Amniotic stem cell (primary cell): ENCODE results near the gene OR1S1.
"Not testable (repeated sequence)": the region's sequence is repeated elsewhere in the genome, so short reads cannot be mapped to it uniquely, and the experiment has no call there.

Experiments
- DNase-seq: peaks from one replicate; lab custom pipeline; 2025; lab: John Stamatoyannopoulos, UW

Gene OR1S1

GRCh38 chr11:58212420-58212819 is at the start of gene OR1S1:
OR1S1 (plus strand) TSS chr11:58212720.
- not testable (repeated sequence) for DNase-seq

GRCh38 chr11:58164389-58164788 is 48.1 kb upstream of the OR1S1 start:
- DNase-seq: no peak

DNA sequence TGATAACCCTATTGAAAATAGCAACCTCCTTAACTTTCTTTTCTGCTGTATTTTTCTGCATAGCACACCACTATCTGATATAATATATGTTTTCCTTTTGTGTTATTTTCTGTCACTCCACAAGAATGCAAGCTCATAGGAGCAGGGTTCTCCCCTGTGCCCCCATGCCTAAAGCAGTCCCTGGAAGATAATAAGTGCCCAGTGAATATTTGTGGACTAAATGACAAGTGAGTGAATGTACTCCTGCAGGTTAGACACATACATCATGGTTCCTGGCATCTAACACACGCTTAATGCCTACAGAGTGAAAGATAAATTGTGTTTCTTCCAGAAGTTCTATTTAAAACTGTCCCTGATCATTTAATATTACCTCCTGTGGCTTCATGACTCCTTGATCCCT is 47.5 kb upstream of the OR1S1 start:
- no peak for DNase-seq

- DNase-seq: no peak
Measured at GRCh38 chr11:58165504-58166106, 46.9 kb upstream of the OR1S1 start.

GRCh38 chr11:58177409-58178054 is 35.0 kb upstream of the OR1S1 start:
- no peak for DNase-seq

DNA sequence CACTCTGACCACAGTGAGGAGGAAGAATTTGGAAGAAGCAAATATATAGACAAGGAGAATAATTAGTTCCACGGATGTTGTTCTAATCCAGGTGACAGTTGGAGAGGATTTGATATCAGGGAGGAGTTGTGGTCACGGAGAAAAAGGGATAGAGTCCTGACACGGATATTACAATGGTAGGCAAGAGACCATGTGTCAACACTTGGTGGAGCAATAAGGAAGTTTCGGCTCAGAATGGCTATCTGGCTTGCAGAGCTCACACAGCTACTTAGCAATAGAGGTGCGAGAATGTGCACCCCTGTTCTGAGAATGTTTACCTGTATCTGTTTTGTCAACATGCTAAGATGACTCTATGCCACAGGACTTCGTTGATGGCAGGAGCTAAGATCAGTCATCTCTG is 34.1 kb upstream of the OR1S1 start:
- DNase-seq: no peak

GRCh38 chr11:58179648-58180047 is 32.9 kb upstream of the OR1S1 start:
- no peak for DNase-seq

DNA sequence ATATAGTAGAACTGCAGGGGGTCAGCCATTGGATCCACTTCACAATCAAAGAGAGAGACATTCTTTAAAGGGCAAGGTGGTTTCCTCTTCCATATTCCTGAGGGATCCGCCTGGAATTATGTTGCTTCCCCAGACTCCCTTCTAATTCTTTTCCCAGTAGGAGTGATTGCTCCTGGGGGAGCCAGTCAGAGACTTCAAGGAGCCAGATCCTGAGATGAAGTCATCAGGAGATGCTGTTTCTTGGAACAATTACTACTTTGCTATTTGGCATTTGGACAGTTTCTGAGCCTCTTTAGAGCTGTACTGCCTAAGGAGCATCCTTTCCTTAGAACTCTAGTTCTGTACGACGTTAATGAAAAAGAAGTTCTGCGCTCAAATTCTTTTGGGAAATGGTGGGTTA is 25.6 kb upstream of the OR1S1 start:
- no peak for DNase-seq

DNA sequence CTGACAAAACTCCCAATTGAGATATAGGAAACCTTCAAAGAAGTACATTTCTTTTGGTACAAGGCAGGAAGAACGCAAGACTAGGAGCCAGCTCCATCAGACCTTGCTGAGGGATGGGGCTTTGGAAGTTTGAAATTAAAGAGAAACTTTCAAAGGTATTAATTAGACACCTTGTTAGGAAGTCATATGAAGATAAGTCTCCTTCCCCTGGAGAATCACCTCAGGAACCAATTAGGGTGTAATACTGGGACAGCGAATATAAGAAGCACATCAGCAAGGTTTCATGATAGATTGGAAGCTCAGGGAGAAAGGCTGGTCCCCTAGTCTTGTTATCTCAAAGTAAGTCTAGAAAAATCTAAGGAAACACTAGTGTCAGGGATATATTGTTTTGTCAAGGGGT is 23.8 kb upstream of the OR1S1 start, which contains the start of gene OR9Q2:
OR9Q2 (plus strand) TSS at position 301 of the 400 bp plus-strand sequence. CDS start 1,421 bp downstream, outside the sequence.
- no peak for DNase-seq

- DNase-seq: no peak
Measured at GRCh38 chr11:58192229-58192628, 20.3 kb upstream of the OR1S1 start.

- DNase-seq: no peak
Measured at GRCh38 chr11:58193391-58193790, 19.1 kb upstream of the OR1S1 start.

- DNase-seq: no peak
Measured at GRCh38 chr11:58195939-58196338, 16.6 kb upstream of the OR1S1 start.

DNA sequence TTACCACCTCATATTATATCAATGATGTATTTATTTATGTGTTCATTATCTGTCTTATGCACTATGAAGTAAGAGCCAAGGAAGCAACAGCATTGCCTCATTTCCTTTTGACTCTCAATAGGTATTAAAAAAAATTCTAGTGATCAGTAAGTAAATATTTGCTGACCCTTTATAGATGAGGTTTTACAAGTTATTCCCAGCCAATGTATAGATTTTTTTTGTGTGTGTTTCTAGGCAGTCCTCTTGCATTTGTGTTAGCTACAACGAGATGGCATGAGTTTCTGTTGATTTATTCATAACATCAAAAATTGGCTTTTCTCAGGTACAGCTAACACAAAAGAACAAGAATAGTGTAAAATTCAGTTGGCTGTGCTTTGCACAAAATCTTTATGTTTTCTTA is 13.2 kb upstream of the OR1S1 start:
- no peak for DNase-seq

DNA sequence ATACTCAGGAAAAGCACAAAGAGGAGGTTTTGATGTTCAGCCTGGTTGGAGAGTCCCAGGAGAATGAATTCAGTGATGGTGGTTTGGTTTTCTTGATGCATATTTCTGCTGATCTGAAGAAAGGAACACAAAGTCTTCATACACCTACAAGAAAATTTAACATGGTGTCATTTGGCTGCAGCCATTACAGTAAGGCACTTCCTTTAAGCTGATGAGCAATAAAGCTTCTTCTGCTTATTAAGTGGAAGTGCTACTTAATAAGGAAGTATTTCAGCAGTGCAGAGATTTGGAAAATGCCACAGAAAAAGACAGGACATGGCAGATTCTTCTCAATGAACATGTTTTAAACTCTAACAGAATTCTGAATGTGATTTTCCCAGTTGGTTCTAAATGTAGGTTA is 8.5 kb upstream of the OR1S1 start, which contains the start of gene OR1S2:
OR1S2 (minus strand) TSS at position 101 of the 400 bp plus-strand sequence; CDS start at position 101, 0 bp downstream.
- DNase-seq: no peak

- DNase-seq: no peak
Measured at GRCh38 chr11:58216476-58216875, 4.0 kb downstream of the OR1S1 start.

GRCh38 chr11:58222721-58223120 is 10.2 kb downstream of the OR1S1 start:
- DNase-seq: no peak

DNA sequence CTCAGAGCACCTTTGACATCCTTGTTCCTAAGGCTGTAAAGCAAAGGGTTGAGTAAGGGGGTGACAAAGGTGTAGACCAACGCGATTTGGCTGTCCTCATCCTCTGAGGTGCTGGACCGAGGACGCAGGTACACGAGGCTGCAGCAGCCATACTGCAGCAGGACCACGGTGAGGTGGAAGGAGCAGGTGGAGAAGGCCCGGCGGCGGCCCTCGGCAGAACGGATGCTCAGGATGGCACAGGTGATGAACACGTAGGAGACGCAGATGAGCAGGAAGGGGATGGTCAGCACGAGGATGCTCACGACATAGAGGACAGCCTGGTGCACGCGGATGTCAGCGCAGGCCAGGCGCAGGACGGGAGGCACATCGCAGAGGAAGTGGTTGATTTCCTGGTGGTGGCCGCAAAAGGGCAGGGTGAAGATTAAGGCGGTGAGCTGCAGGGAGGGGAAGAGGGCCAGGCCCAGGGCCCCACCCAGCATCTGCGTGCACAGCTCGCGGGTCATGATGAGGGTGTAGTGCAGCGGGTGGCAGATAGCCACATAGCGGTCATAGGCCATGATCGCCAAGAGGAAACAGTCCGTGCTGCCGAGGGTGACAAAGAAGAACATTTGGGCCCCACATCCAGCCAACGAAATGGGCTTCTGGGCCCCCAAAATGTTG is 15.6 kb downstream of the OR1S1 start:
- DNase-seq: no peak

GRCh38 chr11:58243954-58244353 is 31.4 kb downstream of the OR1S1 start:
- no peak for DNase-seq

- DNase-seq: no peak
Measured at GRCh38 chr11:58254936-58255335, 42.4 kb downstream of the OR1S1 start.

- DNase-seq: no peak
Measured at GRCh38 chr11:58259983-58260382, 47.5 kb downstream of the OR1S1 start.
